ENCODE results near the gene DNAH3.

DNA sequence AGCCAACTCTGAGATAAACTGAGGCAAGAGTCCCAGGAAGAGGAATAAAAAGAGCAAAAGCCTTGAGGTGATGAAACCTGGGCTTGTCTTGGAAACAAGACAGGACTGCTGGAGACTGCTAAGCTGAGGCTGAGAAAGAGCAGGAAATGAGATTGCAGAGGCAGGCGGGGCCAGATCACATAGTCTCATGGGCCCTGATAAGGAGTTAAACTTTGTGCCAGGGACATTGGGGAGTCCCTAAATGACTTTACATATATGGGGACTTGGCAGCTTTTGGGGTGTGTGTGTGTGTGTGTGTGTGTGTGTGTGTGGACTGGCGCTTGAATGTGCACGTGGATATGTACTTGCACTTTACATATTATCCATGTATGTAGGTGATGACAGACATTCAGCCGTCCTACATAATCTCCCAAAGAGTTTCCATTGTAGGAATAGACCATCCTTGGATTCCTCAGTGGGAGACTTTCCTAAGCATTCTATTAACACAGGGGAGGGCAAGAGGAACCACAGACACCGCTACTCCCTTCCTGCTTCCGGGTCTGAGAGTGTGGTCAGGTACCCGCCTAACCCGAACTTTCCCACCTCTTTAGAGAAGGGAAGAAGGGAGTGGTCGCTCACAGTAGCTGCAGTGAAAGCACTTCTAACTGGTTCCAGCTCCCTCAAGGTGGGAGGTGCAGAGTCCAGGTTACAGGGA is 127.0 kb downstream of the DNAH3 start:
- TF ChIP-seq POLR2AphosphoS5 (IDR thresholded peaks at IDR 0.05; ENCODE audit: low read depth, low read length) (no peak), CEBPB (IDR thresholded peaks at IDR 0.05; ENCODE audit: low read depth) (no peak), SP1 (IDR thresholded peaks at IDR 0.05; ENCODE audit: low read depth) (no peak), ELF1 (IDR thresholded peaks at IDR 0.05; ENCODE audit: borderline replicate concordance, low read depth) (no peak), EGR1 (IDR thresholded peaks at IDR 0.05; ENCODE audit: low read depth) (no peak), POLR2A (IDR thresholded peaks at IDR 0.05; ENCODE audit: borderline replicate concordance, extremely low read depth, insufficient read depth, insufficient read length) (no peak), SIN3A (IDR thresholded peaks at IDR 0.05; ENCODE audit: low read depth) (no peak), YY1 (IDR thresholded peaks at IDR 0.05; ENCODE audit: extremely low read depth, insufficient replicate concordance, low read depth, low read length) (no peak), RAD21 (IDR thresholded peaks at IDR 0.05; ENCODE audit: low read depth) (no peak)
- TF ChIP-seq, protein P1, sequence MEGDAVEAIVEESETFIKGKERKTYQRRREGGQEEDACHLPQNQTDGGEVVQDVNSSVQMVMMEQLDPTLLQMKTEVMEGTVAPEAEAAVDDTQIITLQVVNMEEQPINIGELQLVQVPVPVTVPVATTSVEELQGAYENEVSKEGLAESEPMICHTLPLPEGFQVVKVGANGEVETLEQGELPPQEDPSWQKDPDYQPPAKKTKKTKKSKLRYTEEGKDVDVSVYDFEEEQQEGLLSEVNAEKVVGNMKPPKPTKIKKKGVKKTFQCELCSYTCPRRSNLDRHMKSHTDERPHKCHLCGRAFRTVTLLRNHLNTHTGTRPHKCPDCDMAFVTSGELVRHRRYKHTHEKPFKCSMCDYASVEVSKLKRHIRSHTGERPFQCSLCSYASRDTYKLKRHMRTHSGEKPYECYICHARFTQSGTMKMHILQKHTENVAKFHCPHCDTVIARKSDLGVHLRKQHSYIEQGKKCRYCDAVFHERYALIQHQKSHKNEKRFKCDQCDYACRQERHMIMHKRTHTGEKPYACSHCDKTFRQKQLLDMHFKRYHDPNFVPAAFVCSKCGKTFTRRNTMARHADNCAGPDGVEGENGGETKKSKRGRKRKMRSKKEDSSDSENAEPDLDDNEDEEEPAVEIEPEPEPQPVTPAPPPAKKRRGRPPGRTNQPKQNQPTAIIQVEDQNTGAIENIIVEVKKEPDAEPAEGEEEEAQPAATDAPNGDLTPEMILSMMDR (IDR thresholded peaks at IDR 0.05 in 2 of 3, conservative IDR thresholded peaks at IDR 0.05 in 1 of 3; ENCODE audit: borderline replicate concordance in 1 of 3, insufficient read depth in 1 of 3, low read depth in 2 of 3, low read length in 2 of 3), result no peak
- TF ChIP-seq, protein P2, sequence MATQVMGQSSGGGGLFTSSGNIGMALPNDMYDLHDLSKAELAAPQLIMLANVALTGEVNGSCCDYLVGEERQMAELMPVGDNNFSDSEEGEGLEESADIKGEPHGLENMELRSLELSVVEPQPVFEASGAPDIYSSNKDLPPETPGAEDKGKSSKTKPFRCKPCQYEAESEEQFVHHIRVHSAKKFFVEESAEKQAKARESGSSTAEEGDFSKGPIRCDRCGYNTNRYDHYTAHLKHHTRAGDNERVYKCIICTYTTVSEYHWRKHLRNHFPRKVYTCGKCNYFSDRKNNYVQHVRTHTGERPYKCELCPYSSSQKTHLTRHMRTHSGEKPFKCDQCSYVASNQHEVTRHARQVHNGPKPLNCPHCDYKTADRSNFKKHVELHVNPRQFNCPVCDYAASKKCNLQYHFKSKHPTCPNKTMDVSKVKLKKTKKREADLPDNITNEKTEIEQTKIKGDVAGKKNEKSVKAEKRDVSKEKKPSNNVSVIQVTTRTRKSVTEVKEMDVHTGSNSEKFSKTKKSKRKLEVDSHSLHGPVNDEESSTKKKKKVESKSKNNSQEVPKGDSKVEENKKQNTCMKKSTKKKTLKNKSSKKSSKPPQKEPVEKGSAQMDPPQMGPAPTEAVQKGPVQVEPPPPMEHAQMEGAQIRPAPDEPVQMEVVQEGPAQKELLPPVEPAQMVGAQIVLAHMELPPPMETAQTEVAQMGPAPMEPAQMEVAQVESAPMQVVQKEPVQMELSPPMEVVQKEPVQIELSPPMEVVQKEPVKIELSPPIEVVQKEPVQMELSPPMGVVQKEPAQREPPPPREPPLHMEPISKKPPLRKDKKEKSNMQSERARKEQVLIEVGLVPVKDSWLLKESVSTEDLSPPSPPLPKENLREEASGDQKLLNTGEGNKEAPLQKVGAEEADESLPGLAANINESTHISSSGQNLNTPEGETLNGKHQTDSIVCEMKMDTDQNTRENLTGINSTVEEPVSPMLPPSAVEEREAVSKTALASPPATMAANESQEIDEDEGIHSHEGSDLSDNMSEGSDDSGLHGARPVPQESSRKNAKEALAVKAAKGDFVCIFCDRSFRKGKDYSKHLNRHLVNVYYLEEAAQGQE (IDR thresholded peaks at IDR 0.05; ENCODE audit: low read depth), result no peak
- TF ChIP-seq, protein P3, sequence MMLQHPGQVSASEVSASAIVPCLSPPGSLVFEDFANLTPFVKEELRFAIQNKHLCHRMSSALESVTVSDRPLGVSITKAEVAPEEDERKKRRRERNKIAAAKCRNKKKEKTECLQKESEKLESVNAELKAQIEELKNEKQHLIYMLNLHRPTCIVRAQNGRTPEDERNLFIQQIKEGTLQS (IDR thresholded peaks at IDR 0.05), result no peak
